GM18870 (cell line): ENCODE results near the gene KRTAP3-1.
"Not testable (repeated sequence)": the region's sequence is repeated elsewhere in the genome, so short reads cannot be mapped to it uniquely, and the experiment has no call there.

Source experiments
- ATAC-seq: cut with Tn5 transposase; IDR thresholded peaks from one replicate; pipeline ENCODE4 v1.9.1; 2021; ENCODE audit warnings: moderate library complexity; ENCODE audit not compliant: unreplicated experiment

The KRTAP3-1 gene

DNA sequence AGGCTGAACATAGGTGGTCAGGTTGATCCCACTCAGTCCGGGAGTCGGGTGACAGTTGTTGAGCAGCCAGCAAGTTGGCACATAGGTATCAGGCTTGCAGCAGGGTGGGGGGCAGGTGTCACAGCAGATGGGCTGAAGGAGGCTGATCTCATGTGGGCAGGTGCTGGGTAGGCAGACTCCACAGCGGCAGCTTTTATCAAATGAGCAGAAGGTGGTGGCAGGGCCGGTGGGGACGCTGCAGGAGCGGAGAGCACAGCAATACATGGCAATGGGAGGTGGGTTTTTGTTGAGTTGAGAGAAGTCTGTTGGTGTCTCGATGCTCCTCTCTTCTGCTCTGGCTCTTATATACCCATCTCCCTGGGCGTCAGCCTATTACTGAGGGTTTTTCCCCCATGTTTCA, at the start of gene KRTAP3-1:
TSS of gene KRTAP3-1 (minus strand) at position 318 of the 400 bp plus-strand sequence. CDS start at position 264, 54 bp downstream.
- no peak for ATAC-seq

DNA sequence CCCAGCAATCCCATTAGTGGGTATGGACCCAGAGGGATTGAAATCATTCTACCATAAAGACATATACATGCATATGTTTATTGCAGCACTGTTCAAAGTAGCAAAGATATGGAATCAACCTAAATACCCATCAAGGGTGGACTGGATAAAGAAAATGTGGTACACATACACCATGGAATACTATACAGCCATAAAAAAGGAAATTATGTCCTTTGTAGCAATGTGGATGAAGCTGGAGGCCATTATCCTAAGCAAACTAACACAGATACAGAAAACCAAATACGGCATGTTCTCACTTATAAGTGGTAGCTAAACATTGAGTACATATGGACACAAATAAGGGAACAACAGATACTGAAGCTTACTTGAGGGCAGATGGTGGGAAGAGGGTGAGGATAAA, 48.6 kb upstream of the KRTAP3-1 start:
- ATAC-seq, result no peak

DNA sequence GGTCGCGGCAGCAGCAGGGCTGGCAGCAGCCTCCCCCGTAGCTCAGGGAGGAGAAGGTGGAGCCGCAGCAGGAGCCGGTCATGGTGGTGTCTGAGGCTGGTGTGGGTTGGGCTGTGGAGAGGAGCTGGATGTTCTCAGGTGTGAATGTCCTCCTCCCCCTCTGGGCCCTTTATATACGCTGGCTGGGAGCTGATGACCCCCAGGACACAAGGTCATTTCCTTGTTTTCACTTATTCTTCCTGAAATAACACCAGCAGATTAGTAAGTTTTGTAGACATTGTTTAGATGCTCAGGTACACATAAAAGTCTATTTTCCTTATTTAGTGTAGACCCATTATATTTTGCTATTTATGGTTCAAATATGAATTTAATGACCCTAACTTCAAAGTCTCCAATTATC, 46.2 kb upstream of the KRTAP3-1 start, which contains the start of gene KRTAP2-2:
TSS of gene KRTAP2-2 (minus strand) at position 101 of the 400 bp plus-strand sequence. CDS start at position 82, 19 bp downstream.
- ATAC-seq, result not testable (repeated sequence)

DNA sequence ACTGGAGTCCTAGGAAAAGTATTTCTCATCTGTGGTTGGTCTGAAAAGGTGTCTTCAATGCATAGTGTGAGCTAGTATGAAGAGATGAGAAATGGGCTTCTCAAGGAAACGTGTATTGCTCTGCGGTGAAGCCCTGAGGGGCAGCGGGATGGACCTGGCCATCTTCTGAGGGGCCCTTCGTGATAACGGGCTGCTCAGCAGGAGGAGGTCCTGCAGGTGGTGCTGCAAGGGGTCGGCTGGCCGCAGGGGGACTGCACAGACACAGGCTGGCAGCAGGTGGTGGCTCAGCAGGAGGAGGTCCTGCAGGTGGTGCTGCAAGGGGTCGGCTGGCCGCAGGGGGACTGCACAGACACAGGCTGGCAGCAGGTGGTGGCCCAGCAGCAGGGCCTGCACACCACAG, 45.6 kb upstream of the KRTAP3-1 start:
- not testable (repeated sequence) for ATAC-seq

DNA sequence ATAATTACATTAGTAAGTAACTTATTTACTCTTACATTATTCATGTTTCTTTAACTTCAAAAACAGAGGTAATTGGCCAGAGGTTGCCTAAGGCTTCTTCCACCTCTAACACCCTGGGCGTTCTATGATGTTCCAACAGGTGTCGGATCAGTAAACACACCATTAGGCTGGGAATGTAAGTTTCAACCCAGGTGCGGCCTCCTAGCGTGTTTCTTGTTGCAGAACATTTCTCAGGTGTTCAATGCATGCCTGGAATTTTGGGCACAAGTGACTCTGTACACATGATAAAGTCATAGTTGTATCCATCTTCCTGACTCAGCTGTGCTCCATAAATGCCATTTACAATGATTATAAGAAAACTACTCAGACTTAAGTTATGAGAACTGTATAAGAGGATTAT, 45.1 kb upstream of the KRTAP3-1 start:
- no peak for ATAC-seq

DNA sequence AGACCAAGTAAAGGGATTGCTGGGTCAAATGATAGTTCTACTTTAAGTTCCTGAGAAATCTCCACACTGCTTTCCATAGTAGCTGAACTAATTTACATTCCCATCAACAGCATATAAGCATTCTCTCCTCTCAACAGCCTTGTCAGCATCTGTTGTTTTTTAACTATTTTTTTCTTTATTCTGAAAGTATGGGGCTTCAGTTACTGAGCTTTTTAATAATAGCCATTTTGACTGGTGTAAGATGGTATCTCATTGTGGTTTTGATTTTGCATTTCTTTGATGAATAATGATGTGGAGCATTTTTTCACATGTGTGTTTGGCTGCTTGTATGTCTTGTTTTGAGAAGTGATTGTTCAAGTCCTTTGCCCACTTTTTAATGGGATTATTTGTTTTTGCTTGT, 43.6 kb upstream of the KRTAP3-1 start:
- ATAC-seq, result no peak

DNA sequence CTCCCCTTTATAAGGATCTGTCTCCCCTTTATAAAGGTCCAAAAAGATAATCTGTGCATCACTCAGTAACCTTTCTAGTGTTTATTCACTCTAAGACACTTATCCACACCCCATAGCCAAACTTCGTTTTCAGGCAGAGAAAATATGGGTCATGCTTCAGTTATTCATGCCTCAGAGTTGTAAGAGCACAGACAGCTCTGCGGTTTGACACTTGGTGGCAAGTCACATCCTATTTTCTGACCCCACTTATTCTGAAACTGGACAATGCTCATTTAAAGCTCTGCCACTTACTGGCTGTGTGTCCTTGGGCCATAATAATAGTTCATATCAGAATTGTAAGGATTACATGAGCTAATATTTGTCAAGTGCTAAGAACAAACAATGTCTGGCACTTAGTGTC, 40.2 kb upstream of the KRTAP3-1 start:
- ATAC-seq, result no peak

DNA sequence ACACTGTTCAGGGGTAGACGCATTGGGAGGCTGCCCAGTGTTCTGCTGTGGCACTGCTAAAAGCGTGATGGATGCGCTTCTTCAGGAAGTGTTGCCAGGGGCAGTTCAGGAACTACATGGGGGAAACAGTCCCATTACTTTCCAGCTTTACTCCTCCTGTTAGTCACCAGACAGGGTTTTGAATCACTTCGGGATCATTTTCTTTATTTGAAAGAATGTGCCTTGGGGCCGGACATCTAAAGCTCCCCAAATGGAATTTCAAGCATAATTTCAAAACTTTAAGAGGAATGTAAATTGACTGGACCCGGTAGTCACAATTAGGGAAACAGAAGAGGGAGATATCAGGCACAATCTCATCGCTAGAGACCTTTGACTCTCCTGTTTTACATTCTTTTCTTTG, 39.5 kb upstream of the KRTAP3-1 start:
- no peak for ATAC-seq

DNA sequence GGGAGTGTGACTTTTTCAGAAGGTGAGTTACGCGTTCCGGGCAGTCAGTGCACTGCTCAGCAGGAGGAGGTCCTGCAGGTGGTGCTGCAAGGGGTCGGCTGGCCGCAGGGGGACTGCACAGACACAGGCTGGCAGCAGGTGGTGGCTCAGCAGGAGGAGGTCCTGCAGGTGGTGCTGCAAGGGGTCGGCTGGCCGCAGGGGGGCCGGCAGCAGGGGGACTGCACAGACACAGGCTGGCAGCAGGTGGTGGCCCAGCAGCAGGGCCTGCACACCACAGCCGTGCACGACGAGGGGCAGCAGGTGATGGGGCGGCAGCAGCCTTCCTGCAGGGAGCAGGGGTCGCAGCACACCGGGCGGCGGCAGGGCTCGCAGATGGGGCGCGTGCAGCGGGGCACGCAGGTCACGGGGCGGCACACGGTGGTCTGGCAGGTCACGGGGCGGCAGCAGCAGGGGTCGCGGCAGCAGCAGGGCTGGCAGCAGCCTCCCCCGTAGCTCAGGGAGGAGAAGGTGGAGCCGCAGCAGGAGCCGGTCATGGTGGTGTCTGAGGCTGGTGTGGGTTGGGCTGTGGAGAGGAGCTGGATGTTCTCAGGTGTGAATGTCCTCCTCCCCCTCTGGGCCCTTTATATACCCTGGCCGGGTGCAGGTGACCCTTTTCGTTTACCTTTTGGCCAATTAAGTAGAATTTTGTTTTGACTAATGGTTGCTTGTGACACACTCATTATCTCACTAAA, 38.0 kb upstream of the KRTAP3-1 start, which contains the start of gene KRTAP2-1:
TSS of gene KRTAP2-1 (minus strand) at position 582 of the 731 bp plus-strand sequence. CDS start at position 533, 49 bp downstream.
- ATAC-seq, result not testable (repeated sequence)

DNA sequence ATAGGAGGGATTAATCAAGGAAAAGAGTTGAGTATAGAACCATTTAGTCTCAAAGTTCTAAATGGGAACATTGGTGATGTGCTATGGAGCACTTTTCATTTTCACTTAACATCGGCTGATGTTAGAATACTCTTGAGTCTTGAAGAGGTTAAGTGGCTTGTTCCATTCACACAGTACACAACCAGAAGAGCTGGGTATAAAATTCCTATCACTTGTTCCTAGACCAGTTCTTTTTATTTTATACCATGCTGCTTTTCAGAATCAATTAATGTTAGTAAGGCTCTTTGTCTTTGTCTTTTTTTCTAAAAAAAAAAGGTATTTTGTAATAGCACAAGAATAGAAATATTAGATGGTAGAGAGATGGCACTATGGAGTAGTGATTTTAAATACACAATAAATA, 34.0 kb upstream of the KRTAP3-1 start:
- no peak for ATAC-seq

DNA sequence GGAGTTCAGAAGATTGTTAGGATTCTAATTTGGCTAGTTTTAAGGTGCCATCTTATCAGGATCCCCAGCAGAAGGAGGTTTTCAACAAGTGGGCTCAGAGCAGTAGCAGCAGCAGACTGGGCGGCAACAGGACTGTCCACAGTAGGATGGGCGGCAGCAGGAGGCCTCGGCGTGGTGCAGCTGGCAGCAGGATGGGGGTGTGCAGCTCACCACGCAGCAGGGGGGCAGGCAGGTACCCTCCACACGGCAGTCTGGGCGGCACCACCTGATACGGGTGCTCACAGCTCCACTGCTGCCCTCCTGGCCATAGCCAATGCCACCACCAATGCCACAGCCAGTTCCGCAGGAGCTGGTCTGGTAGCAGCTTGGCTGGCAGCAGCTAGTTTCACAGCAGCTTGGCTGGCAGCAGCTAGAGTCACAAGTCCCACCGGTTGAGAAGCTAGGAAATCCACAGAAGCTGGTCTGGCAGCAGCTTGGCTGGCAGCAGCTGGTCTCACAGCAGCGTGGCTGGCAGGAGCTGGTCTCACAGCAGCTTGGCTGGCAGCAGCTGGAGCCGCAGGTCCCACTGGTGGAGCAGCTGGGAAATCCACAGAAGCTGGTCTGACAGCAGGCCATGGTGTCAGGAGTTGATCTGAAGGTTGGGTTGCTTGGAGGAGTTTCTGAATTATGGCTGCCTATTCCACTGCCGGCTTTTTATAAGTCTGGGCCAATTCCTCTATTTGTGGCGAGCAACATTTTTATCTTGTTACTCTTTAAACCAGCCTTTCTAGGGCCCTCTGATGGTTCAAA, 32.0 kb upstream of the KRTAP3-1 start, which contains the start of gene KRTAP1-1:
TSS of gene KRTAP1-1 (minus strand) at position 668 of the 789 bp plus-strand sequence. CDS start at position 615, 53 bp downstream.
- not testable (repeated sequence) for ATAC-seq

DNA sequence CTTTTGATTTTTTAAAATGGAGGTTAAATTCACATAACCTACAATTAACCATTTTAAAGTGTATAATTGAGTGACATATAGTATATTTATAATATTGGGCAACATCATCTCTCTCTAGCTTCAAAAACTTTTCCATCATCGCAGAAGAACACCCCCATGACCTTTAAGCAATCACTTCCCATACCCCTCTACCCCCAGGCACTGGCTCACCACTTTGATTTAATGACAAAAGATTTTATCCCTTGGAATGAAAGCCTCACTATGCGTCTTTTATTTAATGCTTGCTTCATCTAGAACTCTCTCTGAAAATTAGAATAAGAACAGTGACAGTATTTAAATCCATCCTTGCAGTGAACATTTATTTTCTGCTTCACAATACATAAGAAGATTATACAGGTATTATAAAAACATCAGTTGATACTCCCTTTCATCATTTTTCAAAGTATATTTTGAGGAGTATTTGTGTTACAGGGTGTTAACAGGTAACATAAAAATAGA, 29.0 kb upstream of the KRTAP3-1 start:
- no peak for ATAC-seq

DNA sequence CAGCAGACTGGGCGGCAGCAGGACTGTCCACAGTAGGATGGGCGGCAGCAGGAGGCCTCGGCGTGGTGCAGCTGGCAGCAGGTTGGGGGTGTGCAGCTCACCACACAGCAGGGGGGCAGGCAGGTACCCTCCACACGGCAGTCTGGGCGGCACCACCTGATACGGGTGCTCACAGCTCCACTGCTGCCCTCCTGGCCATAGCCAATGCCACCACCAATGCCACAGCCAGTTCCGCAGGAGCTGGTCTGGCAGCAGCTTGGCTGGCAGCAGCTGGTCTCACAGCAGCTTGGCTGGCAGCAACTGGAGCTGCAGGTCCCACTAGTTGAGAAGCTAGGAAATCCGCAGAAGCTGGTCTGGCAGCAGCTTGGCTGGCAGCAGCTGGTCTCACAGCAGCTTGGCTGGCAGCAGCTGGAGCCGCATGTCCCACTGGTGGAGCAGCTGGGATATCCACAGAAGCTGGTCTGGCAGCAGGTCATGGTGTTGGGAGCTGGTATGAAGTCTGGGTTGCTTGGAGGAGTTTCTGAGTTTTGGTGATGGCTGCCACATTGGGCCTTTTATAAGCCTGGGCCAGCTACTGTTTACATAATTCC, 25.5 kb upstream of the KRTAP3-1 start, which contains the start of gene KRTAP1-3:
TSS of gene KRTAP1-3 (minus strand) at position 529 of the 590 bp plus-strand sequence. CDS start at position 476, 53 bp downstream.
- not testable (repeated sequence) for ATAC-seq

DNA sequence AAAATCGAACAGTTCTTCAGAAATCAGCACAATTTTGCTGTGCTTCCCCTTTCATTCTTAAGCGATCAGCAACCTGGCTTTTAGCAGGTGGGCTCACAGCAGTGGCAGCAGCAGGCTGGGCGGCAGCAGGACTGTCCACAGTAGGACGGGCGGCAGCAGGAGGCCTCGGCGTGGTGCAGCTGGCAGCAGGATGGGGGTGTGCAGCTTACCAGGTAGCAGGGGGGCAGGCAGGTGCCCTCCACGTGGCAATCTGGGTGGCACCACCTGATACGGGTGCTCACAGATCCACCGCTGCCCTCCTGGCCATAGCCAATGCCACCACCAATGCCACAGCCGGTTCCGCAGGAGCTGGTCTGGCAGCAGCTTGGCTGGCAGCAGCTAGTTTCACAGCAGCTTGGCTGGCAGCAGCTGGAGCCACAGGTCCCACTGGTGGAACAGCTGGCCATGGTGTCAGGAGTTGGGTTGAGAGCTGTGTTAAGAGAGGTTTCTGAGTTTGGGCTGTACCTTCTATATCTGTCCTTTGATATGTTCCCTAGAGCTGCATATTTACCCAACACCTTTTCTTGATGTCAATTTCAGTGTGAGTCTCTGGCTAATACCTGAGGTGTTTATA, 20.8 kb upstream of the KRTAP3-1 start, which contains the start of gene KRTAP1-4:
TSS of gene KRTAP1-4 (minus strand) at position 563 of the 613 bp plus-strand sequence. CDS start at position 446, 117 bp downstream.
- no peak for ATAC-seq

DNA sequence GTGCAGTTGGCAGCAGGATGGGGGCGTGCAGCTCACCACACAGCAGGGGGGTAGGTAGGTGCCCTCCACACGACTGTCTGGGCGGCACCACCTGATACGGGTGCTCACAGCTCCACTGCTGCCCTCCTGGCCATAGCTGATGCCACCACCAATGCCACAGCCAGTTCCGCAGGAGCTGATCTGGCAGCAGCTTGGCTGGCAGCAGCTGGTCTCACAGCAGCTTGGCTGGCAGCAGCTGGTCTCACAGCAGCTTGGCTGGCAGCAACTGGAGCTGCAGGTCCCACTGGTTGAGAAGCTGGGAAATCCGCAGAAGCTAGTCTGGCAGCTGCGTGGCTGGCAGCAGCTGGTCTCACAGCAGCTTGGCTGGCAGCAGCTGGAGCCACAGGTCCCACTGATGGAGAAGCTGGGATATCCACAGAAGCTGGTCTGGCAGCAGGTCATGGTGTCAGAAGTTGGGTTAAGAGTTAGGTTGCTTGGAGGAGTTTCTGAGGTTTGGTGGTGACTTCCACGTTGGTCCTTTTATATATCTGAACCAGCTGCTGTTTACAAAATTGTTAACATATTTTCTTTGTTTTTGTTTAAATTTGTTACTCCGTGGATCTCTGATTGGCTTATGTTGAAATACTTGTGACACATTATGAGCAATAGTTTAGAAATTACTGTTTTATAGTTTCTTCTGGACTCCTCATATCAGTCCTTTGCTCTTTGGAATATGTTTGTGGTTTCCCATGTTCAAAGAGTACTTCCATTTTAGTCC, 18.0 kb upstream of the KRTAP3-1 start, which contains the start of gene KRTAP1-5:
TSS of gene KRTAP1-5 (minus strand) at position 494 of the 757 bp plus-strand sequence. CDS start at position 441, 53 bp downstream.
- ATAC-seq, result no peak

DNA sequence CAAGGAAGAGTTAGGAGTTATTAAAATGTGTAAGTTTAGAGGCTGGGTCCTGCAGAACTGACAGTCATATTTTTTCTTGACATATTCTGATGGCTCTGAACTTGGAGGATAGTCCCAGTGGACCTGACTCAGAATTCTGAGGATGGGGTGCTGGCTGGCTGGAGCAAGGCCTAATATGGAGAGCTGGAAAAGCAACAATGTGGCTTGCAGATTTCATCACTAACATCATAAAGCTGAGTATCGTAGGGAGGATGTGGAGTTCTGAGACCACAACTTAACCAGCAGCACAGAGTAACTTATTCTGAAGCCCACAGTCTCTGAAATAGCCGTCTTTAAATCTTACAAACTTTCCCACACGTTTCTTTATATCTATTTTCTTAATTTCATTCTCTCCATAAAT, 15.8 kb upstream of the KRTAP3-1 start:
- no peak for ATAC-seq

DNA sequence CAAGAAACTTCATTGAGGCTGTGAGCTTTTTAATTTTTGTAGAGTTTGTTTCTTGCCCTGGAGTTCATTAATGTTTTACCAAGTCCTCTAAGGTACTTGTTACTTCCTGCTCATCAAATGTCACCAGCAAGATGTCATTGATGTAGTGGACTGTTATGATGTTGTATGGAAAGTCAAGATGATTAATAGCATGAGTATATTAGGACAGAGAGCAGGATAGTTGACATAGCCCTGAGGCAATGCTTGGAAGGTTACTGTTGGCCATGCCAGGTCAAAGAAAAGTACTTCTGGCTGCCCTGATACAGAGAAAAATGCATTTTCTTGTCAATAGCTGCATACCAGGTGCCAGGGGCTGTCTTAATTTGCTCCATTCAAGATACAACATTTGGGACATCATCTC, 11.4 kb upstream of the KRTAP3-1 start:
- no peak for ATAC-seq

DNA sequence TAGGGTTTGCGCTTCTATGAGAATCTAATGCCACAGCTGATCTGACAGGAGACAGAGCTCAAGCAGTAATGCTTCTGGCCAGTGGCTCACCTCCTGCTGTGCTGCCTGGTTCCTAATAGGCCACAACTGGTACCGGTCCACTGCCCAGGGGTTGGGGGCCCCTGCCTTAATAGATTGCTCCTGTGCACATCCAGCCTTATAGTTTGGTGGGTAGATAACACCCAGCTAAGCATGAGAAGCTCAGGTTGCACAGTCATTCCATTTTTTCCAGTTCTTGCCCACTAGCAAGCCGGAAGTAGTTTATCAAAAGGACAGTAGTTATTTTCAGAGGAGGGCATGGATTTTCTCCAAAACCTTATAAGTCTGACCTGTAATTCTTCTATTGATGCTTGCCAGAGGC, 10.5 kb upstream of the KRTAP3-1 start:
- ATAC-seq, result no peak

DNA sequence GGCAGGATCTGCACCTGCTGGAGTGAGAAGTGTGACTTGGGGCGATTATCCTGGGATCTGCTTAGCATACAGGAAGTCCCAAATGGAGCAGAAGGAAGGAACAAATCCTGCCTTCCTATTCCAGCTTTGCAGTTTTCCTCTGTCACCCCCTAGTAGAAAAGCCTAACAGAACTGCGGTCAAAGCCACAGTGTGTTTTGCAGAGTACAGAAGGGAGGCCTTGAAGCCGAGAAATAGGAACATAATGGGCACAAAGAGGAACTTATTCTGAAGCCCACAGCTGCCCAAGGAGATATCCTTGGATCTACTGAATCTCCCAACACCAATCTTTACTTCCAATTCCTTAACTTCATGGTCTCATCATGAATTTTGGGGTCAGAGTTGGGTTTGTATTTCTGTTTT, 9.6 kb upstream of the KRTAP3-1 start:
- ATAC-seq, result no peak
